ENCODE results near the gene SPATA2L. TPM values are rescaled to one million over a fixed set of nuclear protein-coding genes. Genes with fewer than 3 reads are reported as not detected.
A peak's percentile ranks its signal among the peaks of the same experiment; 100 is the strongest.

SPATA2L gene
- total and polyA plus RNA-seq, 2 of the 13 experiments (the other 11 are each of a cell fraction or from before 2014, with no cell fraction given): 9.1 to 20.7 TPM

DNA sequence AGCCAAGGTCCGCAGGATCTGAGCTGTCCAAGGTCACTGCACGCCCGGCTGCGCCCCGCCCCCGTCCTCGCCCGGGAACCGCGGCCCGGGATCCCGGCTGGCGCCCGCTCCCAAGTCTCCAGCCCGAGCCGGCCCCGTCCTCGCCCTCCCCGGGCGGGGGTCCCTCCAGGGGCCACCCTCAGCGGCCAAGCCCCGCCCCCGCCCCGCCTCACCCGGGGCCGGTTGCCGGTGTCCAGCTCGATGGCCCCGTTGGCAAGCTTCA is 19.0 kb upstream of the SPATA2L start:
- H3K4me2 ChIP-seq (ENCODE audit: low read depth, low read length): peak overlapping the region; percentile 95
- peak; percentile 61 for ATAC-seq
- peak; percentile 66 for DNase-seq (ENCODE audit: low spot score)
- H4K20me1 ChIP-seq (ENCODE audit: insufficient read depth, low read length): peaks cover 6% of the 10 kb centered on the region; the same call in 1 of the 2 replicates
- H3K79me2 ChIP-seq (ENCODE audit: insufficient read depth, low read length): peaks cover 18% of the 10 kb centered on the region
- ChIA-PET POLR2A (interaction anchor here (0.6 to 3.1 kb wide), 10 partner anchors 10 to 202 kb away, joined by 3 to 12 read pairs (median 4); partner anchors contain the start of genes SPATA2L and TCF25), CTCF (ENCODE audit: low intra/inter-chr PET ratio, low total read pairs) (no interaction called here)
- H3K36me3 ChIP-seq (replicated peaks in 1 of 2; ENCODE audit: control insufficient read depth in 1 of 2, insufficient read depth in 2 of 2, low read length in 2 of 2): peaks cover 11 to 22% of the 10 kb centered on the region in 2 experiments
- no TSS peak for BruUV-seq (replicated peaks)
- H3K4me3 ChIP-seq (replicated peaks in 1 of 3; ENCODE audit: insufficient read depth in 1 of 3, low read depth in 2 of 3, low read length in 3 of 3): peak overlapping the region; percentile 72 to 89 (median 82)
- no peaks in the 10 kb centered on the region for H3K9me3 ChIP-seq (ENCODE audit: low read length)
- 0% methylated on average over 1 of the region's 29 CpGs for WGBS (ENCODE audit: low lambda C conversion rate)
- H2AFZ ChIP-seq (ENCODE audit: low read length): no peak overlapping the region
- peak overlapping the region; percentile 97 for H3K27ac ChIP-seq (ENCODE audit: extremely low read length, insufficient read depth, low read length)
- intact Hi-C loops (cut with micrococcal nuclease; ENCODE audit: unreplicated experiment) (no loop called here), in situ Hi-C loops (cut with HindIII; ENCODE audit: extremely low pct_ligation_motif_present, low pct_unique_long_range_greater_than_20kb) (no loop called here)
- no peak for FAIRE-seq
- H3K4me1 ChIP-seq (ENCODE audit: insufficient read depth, low read length): peaks cover 39% of the 10 kb centered on the region
- no peaks in the 10 kb centered on the region; a peak in 1 of 5 replicates for H3K27me3 ChIP-seq (ENCODE audit: control insufficient read depth in 1 of 2, insufficient read depth in 2 of 2, low read length in 2 of 2)
- peak overlapping the region; percentile 97 for H3K9ac ChIP-seq (ENCODE audit: insufficient read depth, low read depth, low read length)
- TF ChIP-seq KDM6A (CRISPR knock-in tag; IDR thresholded peaks at IDR 0.05; ENCODE audit: low read depth): peak; percentile 38; the same call in 1 of the 2 replicates
- TF ChIP-seq ERF (CRISPR knock-in tag; IDR thresholded peaks at IDR 0.05): no peak; the same call in 1 of the 2 replicates
- TF ChIP-seq ZBTB20 (CRISPR knock-in tag; IDR thresholded peaks at IDR 0.05; ENCODE audit: borderline replicate concordance, low read depth): no peak
- TF ChIP-seq, protein P1, sequence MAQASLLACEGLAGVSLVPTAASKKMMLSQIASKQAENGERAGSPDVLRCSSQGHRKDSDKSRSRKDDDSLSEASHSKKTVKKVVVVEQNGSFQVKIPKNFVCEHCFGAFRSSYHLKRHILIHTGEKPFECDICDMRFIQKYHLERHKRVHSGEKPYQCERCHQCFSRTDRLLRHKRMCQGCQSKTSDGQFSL (CRISPR knock-in tag; IDR thresholded peaks at IDR 0.05): 0 out of 2 replicates have a peak, but pooled peaks have one; percentile 12
- no peak for TF ChIP-seq ZNF746 (CRISPR knock-in tag; IDR thresholded peaks at IDR 0.05)
- TF ChIP-seq ZNF674 (CRISPR knock-in tag; IDR thresholded peaks at IDR 0.05; ENCODE audit: low read depth): no peak
- no peak for TF ChIP-seq ZNF879 (CRISPR knock-in tag; IDR thresholded peaks at IDR 0.05)
- no peak for TF ChIP-seq CBX1 (IDR thresholded peaks at IDR 0.05; ENCODE audit: low read depth)
- TF ChIP-seq SP5 (CRISPR knock-in tag; IDR thresholded peaks at IDR 0.05; ENCODE audit: borderline replicate concordance, low read depth): peak; percentile 69
- TF ChIP-seq ZNF7 (CRISPR knock-in tag; IDR thresholded peaks at IDR 0.05): no peak
- TF ChIP-seq, protein P2, sequence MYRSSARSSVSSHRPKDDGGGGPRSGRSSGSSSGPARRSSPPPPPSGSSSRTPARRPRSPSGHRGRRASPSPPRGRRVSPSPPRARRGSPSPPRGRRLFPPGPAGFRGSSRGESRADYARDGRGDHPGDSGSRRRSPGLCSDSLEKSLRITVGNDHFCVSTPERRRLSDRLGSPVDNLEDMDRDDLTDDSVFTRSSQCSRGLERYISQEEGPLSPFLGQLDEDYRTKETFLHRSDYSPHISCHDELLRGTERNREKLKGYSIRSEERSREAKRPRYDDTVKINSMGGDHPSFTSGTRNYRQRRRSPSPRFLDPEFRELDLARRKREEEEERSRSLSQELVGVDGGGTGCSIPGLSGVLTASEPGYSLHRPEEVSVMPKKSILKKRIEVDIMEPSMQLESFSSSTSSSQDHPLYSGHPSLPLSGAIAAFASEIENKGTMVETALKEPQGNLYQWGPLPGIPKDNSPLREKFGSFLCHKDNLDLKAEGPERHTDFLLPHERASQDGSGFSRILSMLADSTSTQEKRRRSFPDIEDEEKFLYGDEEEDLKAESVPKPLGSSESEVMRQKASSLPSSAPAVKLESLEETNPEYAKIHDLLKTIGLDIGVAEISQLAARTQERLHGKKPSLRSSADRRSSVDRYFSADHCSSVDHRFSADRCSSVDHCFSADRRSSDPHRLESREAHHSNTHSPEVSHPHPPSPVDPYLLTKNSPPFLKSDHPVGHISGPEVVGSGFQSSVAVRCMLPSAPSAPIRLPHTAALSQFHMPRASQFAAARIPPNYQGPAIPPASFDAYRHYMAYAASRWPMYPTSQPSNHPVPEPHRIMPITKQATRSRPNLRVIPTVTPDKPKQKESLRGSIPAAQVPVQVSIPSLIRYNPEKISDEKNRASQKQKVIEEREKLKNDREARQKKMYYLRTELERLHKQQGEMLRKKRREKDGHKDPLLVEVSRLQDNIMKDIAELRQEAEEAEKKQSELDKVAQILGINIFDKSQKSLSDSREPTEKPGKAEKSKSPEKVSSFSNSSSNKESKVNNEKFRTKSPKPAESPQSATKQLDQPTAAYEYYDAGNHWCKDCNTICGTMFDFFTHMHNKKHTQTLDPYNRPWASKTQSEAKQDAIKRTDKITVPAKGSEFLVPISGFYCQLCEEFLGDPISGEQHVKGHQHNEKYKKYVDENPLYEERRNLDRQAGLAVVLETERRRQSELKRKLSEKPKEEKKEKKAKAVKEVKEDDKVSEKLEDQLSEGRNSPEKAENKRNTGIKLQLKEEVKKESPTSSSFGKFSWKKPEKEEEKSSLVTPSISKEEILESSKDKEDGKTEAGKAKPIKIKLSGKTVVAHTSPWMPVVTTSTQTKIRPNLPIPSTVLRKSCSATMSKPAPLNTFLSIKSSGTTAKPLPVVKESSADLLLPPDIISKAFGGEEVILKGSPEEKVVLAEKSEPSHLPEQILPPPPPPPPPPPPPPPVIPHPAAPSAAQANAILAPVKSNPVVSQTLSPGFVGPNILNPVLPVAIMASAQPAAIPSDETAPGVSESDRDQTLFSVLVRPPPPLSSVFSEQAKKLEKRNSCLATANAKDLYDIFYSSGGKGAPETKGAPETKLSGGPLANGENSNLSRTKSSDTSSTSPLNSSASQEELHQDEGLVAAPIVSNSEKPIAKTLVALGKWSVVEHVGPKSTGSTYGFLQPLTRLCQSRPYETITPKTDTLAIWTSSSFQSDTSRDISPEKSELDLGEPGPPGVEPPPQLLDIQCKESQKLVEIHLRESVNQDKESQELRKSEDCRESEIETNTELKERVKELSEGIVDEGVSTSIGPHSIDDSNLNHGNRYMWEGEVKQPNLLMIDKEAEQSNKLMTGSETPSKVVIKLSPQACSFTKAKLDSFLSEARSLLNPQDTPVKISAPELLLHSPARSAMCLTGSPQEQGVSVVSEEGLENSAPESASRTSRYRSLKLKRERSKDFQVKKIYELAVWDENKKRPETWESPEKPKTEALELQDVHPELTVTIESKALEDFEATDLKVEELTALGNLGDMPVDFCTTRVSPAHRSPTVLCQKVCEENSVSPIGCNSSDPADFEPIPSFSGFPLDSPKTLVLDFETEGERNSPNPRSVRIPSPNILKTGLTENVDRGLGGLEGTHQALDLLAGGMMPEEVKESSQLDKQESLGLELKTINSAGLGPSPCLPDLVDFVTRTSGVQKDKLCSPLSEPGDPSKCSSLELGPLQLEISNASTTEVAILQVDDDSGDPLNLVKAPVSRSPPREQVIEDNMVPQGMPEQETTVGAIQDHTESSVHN (CRISPR knock-in tag; IDR thresholded peaks at IDR 0.05): no peak; the same call in 1 of the 2 replicates
- TF ChIP-seq POLR2AphosphoS2 (IDR thresholded peaks at IDR 0.05; ENCODE audit: low read depth, low read length): no peak
- no peak for TF ChIP-seq BRD4 (CRISPR knock-in tag; IDR thresholded peaks at IDR 0.05)
- no peak for TF ChIP-seq SP140L (CRISPR knock-in tag; IDR thresholded peaks at IDR 0.05; ENCODE audit: borderline replicate concordance)
- TF ChIP-seq, protein P3, sequence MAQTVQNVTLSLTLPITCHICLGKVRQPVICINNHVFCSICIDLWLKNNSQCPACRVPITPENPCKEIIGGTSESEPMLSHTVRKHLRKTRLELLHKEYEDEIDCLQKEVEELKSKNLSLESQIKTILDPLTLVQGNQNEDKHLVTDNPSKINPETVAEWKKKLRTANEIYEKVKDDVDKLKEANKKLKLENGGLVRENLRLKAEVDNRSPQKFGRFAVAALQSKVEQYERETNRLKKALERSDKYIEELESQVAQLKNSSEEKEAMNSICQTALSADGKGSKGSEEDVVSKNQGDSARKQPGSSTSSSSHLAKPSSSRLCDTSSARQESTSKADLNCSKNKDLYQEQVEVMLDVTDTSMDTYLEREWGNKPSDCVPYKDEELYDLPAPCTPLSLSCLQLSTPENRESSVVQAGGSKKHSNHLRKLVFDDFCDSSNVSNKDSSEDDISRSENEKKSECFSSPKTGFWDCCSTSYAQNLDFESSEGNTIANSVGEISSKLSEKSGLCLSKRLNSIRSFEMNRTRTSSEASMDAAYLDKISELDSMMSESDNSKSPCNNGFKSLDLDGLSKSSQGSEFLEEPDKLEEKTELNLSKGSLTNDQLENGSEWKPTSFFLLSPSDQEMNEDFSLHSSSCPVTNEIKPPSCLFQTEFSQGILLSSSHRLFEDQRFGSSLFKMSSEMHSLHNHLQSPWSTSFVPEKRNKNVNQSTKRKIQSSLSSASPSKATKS (CRISPR knock-in tag; IDR thresholded peaks at IDR 0.05): no peak
- no peak for TF ChIP-seq MTA3 (CRISPR knock-in tag; IDR thresholded peaks at IDR 0.05)
